Measurements from ENCODE around the gene ATG7. TPM values are rescaled to one million over a fixed set of nuclear protein-coding genes. Genes with fewer than 3 reads are reported as not detected.
"Not testable (repeated sequence)": the region's sequence is repeated elsewhere in the genome, so short reads cannot be mapped to it uniquely, and the experiment has no call there.

Gene ATG7
- total and polyA plus RNA-seq, 11 donors = 4.4 to 45.1 (median 14.4) TPM

DNA sequence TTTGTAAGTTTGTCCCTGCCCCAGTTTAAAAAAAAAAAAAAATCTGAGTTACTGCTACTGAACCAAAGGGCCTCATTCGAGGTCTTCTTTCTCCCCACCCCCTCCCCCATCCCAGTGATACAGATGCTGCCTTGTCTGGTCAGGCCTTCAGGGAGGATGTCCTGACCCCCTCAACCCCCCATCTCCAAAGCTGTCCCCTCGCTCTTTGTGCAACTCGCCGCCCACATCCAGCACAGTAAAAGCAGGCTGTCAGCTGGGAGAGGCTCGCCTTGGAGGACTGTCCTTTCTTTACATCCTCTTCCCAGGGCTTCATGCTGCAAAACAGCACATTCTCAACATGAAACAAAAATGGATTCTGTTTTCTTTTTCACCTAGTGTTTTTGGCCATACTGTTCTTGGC, 238.2 kb downstream of the ATG7 start:
- intact Hi-C loops (cut with DNase I) = loop anchor here in 1 of 10 donors (5.0 kb wide), 1 partner anchor 132 kb away; the partner anchor contains the start of gene VGLL4

DNA sequence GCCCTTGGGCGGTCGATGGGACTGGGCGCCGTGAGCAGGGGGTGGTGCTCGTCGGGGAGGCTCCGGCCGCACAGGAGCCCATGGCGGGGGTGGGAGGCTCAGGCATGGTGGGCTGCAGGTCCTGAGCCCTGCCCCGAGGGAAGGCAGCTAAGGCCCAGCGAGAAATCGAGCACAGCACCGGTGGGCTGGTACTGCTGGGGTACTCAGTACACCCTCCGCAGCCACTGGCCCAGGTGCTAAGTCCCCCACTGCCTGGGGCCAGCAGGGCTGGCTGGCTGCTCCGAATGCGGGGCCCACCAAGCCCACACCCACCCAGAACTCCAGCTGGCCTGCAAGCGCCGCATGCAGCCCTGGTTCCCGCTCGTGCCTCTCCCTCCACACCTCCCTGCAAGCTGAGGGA, 239.4 kb downstream of the ATG7 start:
- not testable (repeated sequence) for H3K36me3 ChIP-seq, DNase-seq, H3K4me3 ChIP-seq, H3K27ac ChIP-seq, ATAC-seq, H3K9me3 ChIP-seq, H3K27me3 ChIP-seq
- intact Hi-C loops (cut with DNase I) = loop anchor here in 1 of 10 donors (5.0 kb wide), 1 partner anchor 131 kb away; the partner anchor contains the start of gene VGLL4
- WGBS, 4 donors = 95 to 100% (median 98%) methylated on average over 1 to 20 of the region's 20 CpGs
- H3K4me1 ChIP-seq = peaks cover 8 to 58% (median 46%) of the 10 kb centered on the region in 12 donors

More for the DNA sequence above, 238.2 kb downstream of the ATG7 start:
- WGBS, 4 donors = 70 to 83% (median 75%) methylated on average over 5 of the region's 5 CpGs
- H3K27ac ChIP-seq = peak overlapping the region; percentile 66 to 94 (median 76)
- H3K4me3 ChIP-seq = no peak overlapping the region
- H3K27me3 ChIP-seq = no peaks in the 10 kb centered on the region
- no peak for TF ChIP-seq CTCF (IDR thresholded peaks at IDR 0.05)
- no peak for TF ChIP-seq POLR2A (IDR thresholded peaks at IDR 0.05)
- H3K36me3 ChIP-seq = no peaks in the 10 kb centered on the region
- H3K9me3 ChIP-seq = no peaks in the 10 kb centered on the region
- H3K4me1 ChIP-seq = peaks cover 8 to 57% (median 46%) of the 10 kb centered on the region in 12 donors
- ATAC-seq (no peak), DNase-seq (no peak)

GRCh38 chr3:11513125-11513816, 241.1 kb downstream of the ATG7 start:
- intact Hi-C loops (cut with DNase I) = loop anchor here in 1 of 10 donors (5.0 kb wide), 1 partner anchor 129 kb away; the partner anchor contains the start of gene VGLL4
- not testable (repeated sequence) for H3K36me3 ChIP-seq

GRCh38 chr3:11513817-11514135, 241.6 kb downstream of the ATG7 start:
- WGBS, 4 donors = 38 to 58% (median 41%) methylated on average over 3 of the region's 3 CpGs
- intact Hi-C loops (cut with DNase I) = loop anchor here in 1 of 10 donors (5.0 kb wide), 1 partner anchor 129 kb away; the partner anchor contains the start of gene VGLL4
- ATAC-seq = peak in 1 of 4 donors; percentile 9

More at GRCh38 chr3:11513125-11513816, 241.1 kb downstream of the ATG7 start:
- H3K4me3 ChIP-seq, H3K27me3 ChIP-seq, DNase-seq, ATAC-seq, H3K9me3 ChIP-seq: not testable (repeated sequence)
- H3K27ac ChIP-seq = peak overlapping the region; percentile 13 to 79 (median 60)
- peaks cover 8 to 50% (median 40%) of the 10 kb centered on the region in 12 donors for H3K4me1 ChIP-seq
- WGBS, 4 donors = 76 to 84% (median 80%) methylated on average over 21 to 27 of the region's 27 CpGs

More at GRCh38 chr3:11513817-11514135, 241.6 kb downstream of the ATG7 start:
- DNase-seq = no peak
- TF ChIP-seq POLR2A (IDR thresholded peaks at IDR 0.05) = no peak
- no peak for TF ChIP-seq CTCF (IDR thresholded peaks at IDR 0.05)
- Histone ChIP-seq H3K27ac (peak overlapping the region; percentile 13 to 79 (median 60)), H3K4me1 (peaks cover 8 to 45% (median 37%) of the 10 kb centered on the region in 12 donors), H3K4me3 (no peak overlapping the region), H3K36me3 (no peaks in the 10 kb centered on the region), H3K27me3 (no peaks in the 10 kb centered on the region), H3K9me3 (no peaks in the 10 kb centered on the region)

Data from heart left ventricle (tissue), 16 donors.